ENCODE results near the gene ZNF460. TPM values are rescaled to one million over a fixed set of nuclear protein-coding genes. Genes with fewer than 3 reads are reported as not detected.

The ZNF460 gene
- total and polyA plus RNA-seq, 10 donors, result 0.24 to 84.7 (median 65.4) TPM

- no peak for DNase-seq
- 69 to 80% (median 77%) methylated on average over 4 of the region's 4 CpGs for WGBS, 5 donors
- Histone ChIP-seq H3K36me3 (no peaks in the 10 kb centered on the region), H3K9me3 (peaks cover 0 to 4% (median 0%) of the 10 kb centered on the region in 8 donors), H3K27ac (no peak overlapping the region), H3K4me1 (no peaks in the 10 kb centered on the region), H3K27me3 (replicated peaks in 1 of 7) (peaks cover 0 to 19% (median 6%) of the 10 kb centered on the region in 7 donors), H3K4me3 (no peak overlapping the region)
- intact Hi-C loops (cut with DNase I; ENCODE audit: low total_unique reads), result no loop called here
- TF ChIP-seq POLR2A (IDR thresholded peaks at IDR 0.05), result no peak
- TF ChIP-seq POLR2AphosphoS5 (IDR thresholded peaks at IDR 0.05), result no peak
These were observed 33.9 kb downstream of the ZNF460 start for GRCh38 chr19:57314146-57314545.

GRCh38 chr19:57317503-57317902 is 37.2 kb downstream of the ZNF460 start:
- 16 to 29% (median 24%) methylated on average over 29 of the region's 29 CpGs for WGBS, 5 donors
- Histone ChIP-seq H3K4me1 (peaks cover 15 to 25% (median 19%) of the 10 kb centered on the region in 6 donors), H3K9me3 (peaks cover 0 to 4% (median 0%) of the 10 kb centered on the region in 8 donors), H3K27ac (no peak overlapping the region), H3K27me3 (replicated peaks in 1 of 7) (peaks cover 0 to 19% (median 6%) of the 10 kb centered on the region in 7 donors), H3K36me3 (no peaks in the 10 kb centered on the region), H3K4me3 (peak overlapping the region in 4 of 8 donors; percentile 8 to 51 (median 17))
- no peak for TF ChIP-seq POLR2A (IDR thresholded peaks at IDR 0.05)
- TF ChIP-seq POLR2AphosphoS5 (IDR thresholded peaks at IDR 0.05), result no peak
- no peak for TF ChIP-seq CTCF (IDR thresholded peaks at IDR 0.05 in 8 of 11, conservative IDR thresholded peaks at IDR 0.05 in 3 of 11)
- intact Hi-C loops (cut with DNase I; ENCODE audit: low total_unique reads), result no loop called here
- no peak for DNase-seq

- H3K4me3 ChIP-seq, result peak overlapping the region; percentile 59 to 82 (median 73)
- peaks cover 0 to 21% (median 4%) of the 10 kb centered on the region in 8 donors for H3K9me3 ChIP-seq
- H3K36me3 ChIP-seq, result peaks cover 0 to 21% (median 16%) of the 10 kb centered on the region in 6 donors
- WGBS, 5 donors, result 0 to 2% (median 0%) methylated on average over 1 of the region's 1 CpG
- peaks cover 0 to 19% (median 6%) of the 10 kb centered on the region in 7 donors for H3K27me3 ChIP-seq (replicated peaks in 1 of 7)
- DNase-seq, result no peak
- no peak for TF ChIP-seq POLR2AphosphoS5 (IDR thresholded peaks at IDR 0.05)
- TF ChIP-seq POLR2A (IDR thresholded peaks at IDR 0.05), result no peak
- TF ChIP-seq CTCF (IDR thresholded peaks at IDR 0.05 in 8 of 11, conservative IDR thresholded peaks at IDR 0.05 in 3 of 11), result no peak
- peak overlapping the region; percentile 78 to 90 (median 87) for H3K27ac ChIP-seq
- intact Hi-C loops (cut with DNase I; ENCODE audit: low total_unique reads), result no loop called here
- H3K4me1 ChIP-seq, result peaks cover 17 to 32% (median 24%) of the 10 kb centered on the region in 6 donors
These were observed 39.5 kb downstream of the ZNF460 start for GRCh38 chr19:57319869-57320179.

GRCh38 chr19:57320180-57321084 is 40.1 kb downstream of the ZNF460 start, which contains the start of gene ZNF543:
TSS of gene ZNF543 (plus strand) at chr19:57320472. CDS start at chr19:57320854, 382 bp downstream.
- H3K36me3 ChIP-seq, result peaks cover 0 to 27% (median 22%) of the 10 kb centered on the region in 6 donors
- peaks cover 17 to 32% (median 24%) of the 10 kb centered on the region in 6 donors for H3K4me1 ChIP-seq
- TF ChIP-seq CTCF (IDR thresholded peaks at IDR 0.05 in 8 of 11, conservative IDR thresholded peaks at IDR 0.05 in 3 of 11) (peak in 2 of 11 experiments; percentile 11 to 14), POLR2AphosphoS5 (IDR thresholded peaks at IDR 0.05) (peak; percentile 94 to 95 (median 94)), POLR2A (IDR thresholded peaks at IDR 0.05) (peak in 2 of 3 donors; percentile 2 to 7)
- H3K27me3 ChIP-seq (replicated peaks in 1 of 7), result peaks cover 0 to 19% (median 6%) of the 10 kb centered on the region in 7 donors
- H3K4me3 ChIP-seq, result peak within 1 kb of the TSS; percentile 59 to 82 (median 73)
- peaks cover 0 to 27% (median 10%) of the 10 kb centered on the region in 8 donors for H3K9me3 ChIP-seq
- intact Hi-C loops (cut with DNase I; ENCODE audit: low total_unique reads), result no loop called here
- peak; percentile 98 for DNase-seq
- WGBS, 5 donors, result 0 to 2% (median 1%) methylated on average over 35 to 71 of the region's 71 CpGs
- peak within 1 kb of the TSS; percentile 78 to 90 (median 87) for H3K27ac ChIP-seq

Measured in spleen (tissue), 11 donors.